HEK293 (cell line): Measurements from ENCODE around the gene STAMBPL1.

ENCODE experiments used
- CTCF ChIA-PET: fragments of 350-600 bp; formaldehyde crosslinking; extraction: SDS; loops from one replicate; lab custom pipeline; 2021; ENCODE audit warnings: antibody characterized with exemption; lab: Yijun Ruan, JAX
- POLR2A ChIA-PET: fragments of 300-600 bp; formaldehyde crosslinking; extraction: SDS; loops from one replicate; lab custom pipeline; 2020; ENCODE audit warnings: antibody characterized with exemption, inconsistent platforms; lab: Yijun Ruan, JAX
- H3K27ac ChIP-seq: fragments of 200-500 bp; sonication (Bioruptor generic); 2 replicates; pipeline ENCODE4 v1.5.1; 2014; ENCODE audit warnings: low read depth, low read length, control low read depth, inconsistent platforms; ENCODE audit errors: extremely low read depth
- H3K36me3 ChIP-seq, 2 experiments: fragments of 200-500 bp in 1 of 2; sonication (Bioruptor generic) in 1 of 2; 1 replicate in 1 of 2; 2 replicates in 1 of 2; pipeline ENCODE4 v1.5.1; 2014 to 2017; ENCODE audit warnings: inconsistent platforms in 2 of 2, low read length in 2 of 2; ENCODE audit not compliant: control insufficient read depth in 2 of 2, insufficient read depth in 1 of 2
- H3K4me1 ChIP-seq: fragments of 200-500 bp; sonication (Bioruptor generic); 2 replicates; pipeline ENCODE4 v1.5.1; 2014; ENCODE audit warnings: mild to moderate bottlenecking, low read length, inconsistent platforms; ENCODE audit not compliant: control insufficient read depth, insufficient read depth
- H3K4me3 ChIP-seq: 2 replicates; pipeline ENCODE4 v1.5.1; 2011; ENCODE audit warnings: low read depth, mild to moderate bottlenecking, control low read depth, low read length, moderate library complexity
- H3K9me3 ChIP-seq: fragments of 200-500 bp; sonication (Bioruptor generic); 2 replicates; pipeline ENCODE4 v1.5.1; 2014; ENCODE audit warnings: low read depth, low read length, inconsistent platforms; ENCODE audit not compliant: control insufficient read depth, insufficient read depth
- HOXD13 ChIP-seq: sonication (generic); formaldehyde crosslinking; IDR thresholded peaks from 2 replicates; pipeline ENCODE4 v1.8.0; 2022; ENCODE audit warnings: missing genetic modification reagents, borderline replicate concordance
- KLF1 ChIP-seq: fragments of 450-650 bp; formaldehyde crosslinking; IDR thresholded peaks from 2 replicates; pipeline ENCODE4 v1.5.1; 2016; ENCODE audit warnings: missing biosample characterization, missing genetic modification characterization
- MZF1 ChIP-seq: fragments of 450-650 bp; formaldehyde crosslinking; IDR thresholded peaks from 2 replicates; pipeline ENCODE4 v1.5.1; 2017; ENCODE audit warnings: missing biosample characterization, missing genetic modification characterization, borderline replicate concordance
- SP7 ChIP-seq: fragments of 450-650 bp; formaldehyde crosslinking; IDR thresholded peaks from 2 replicates; pipeline ENCODE4 v1.5.1; 2016; ENCODE audit warnings: missing biosample characterization, missing genetic modification characterization
- ZBTB1 ChIP-seq: fragments of 450-650 bp; formaldehyde crosslinking; IDR thresholded peaks from 2 replicates; pipeline ENCODE4 v1.5.1; 2016; ENCODE audit warnings: missing biosample characterization, missing genetic modification characterization
- ZEB2 ChIP-seq: fragments of 450-650 bp; formaldehyde crosslinking; IDR thresholded peaks from 2 replicates; pipeline ENCODE4 v1.5.1; 2016; ENCODE audit warnings: missing biosample characterization, missing genetic modification characterization
- ZFHX2 ChIP-seq: fragments of 450-650 bp; formaldehyde crosslinking; conservative IDR thresholded peaks from 2 replicates; pipeline ENCODE4 v1.5.1; 2016; ENCODE audit warnings: missing biosample characterization, missing genetic modification characterization
- ZFP37 ChIP-seq: fragments of 450-650 bp; formaldehyde crosslinking; IDR thresholded peaks from 2 replicates; pipeline ENCODE4 v1.5.1; 2016; ENCODE audit warnings: missing biosample characterization, missing genetic modification characterization
- ZNF132 ChIP-seq: fragments of 450-650 bp; formaldehyde crosslinking; IDR thresholded peaks from 2 replicates; pipeline ENCODE4 v1.5.1; 2017; ENCODE audit warnings: missing biosample characterization, missing genetic modification characterization, borderline replicate concordance
- ZNF146 ChIP-seq: fragments of 450-650 bp; formaldehyde crosslinking; IDR thresholded peaks from 2 replicates; pipeline ENCODE4 v1.5.1; 2016; ENCODE audit warnings: missing biosample characterization, missing genetic modification characterization
- ZNF211 ChIP-seq: fragments of 450-650 bp; formaldehyde crosslinking; IDR thresholded peaks from 2 replicates; pipeline ENCODE4 v1.5.1; 2016; ENCODE audit warnings: low read depth, missing biosample characterization, missing genetic modification characterization
- ZNF24 ChIP-seq: fragments of 450-650 bp; formaldehyde crosslinking; IDR thresholded peaks from 2 replicates; pipeline ENCODE4 v1.5.1; 2016; ENCODE audit warnings: missing biosample characterization, missing genetic modification characterization
- ZNF366 ChIP-seq: fragments of 450-650 bp; formaldehyde crosslinking; conservative IDR thresholded peaks from 2 replicates; pipeline ENCODE4 v1.5.1; 2016; ENCODE audit warnings: missing biosample characterization, missing genetic modification characterization
- ZNF37A ChIP-seq: fragments of 450-650 bp; IDR thresholded peaks from 2 replicates; pipeline ENCODE4 v1.5.1; 2018; ENCODE audit warnings: missing biosample characterization, missing genetic modification characterization
- ZNF394 ChIP-seq: fragments of 450-650 bp; formaldehyde crosslinking; IDR thresholded peaks from 2 replicates; pipeline ENCODE4 v1.5.1; 2016; ENCODE audit warnings: missing biosample characterization, missing genetic modification characterization, mild to moderate bottlenecking, moderate library complexity, borderline replicate concordance
- ZNF621 ChIP-seq: fragments of 450-650 bp; formaldehyde crosslinking; IDR thresholded peaks from 2 replicates; pipeline ENCODE4 v1.5.1; 2017; ENCODE audit warnings: missing biosample characterization, missing genetic modification characterization
- ZNF677 ChIP-seq: fragments of 450-650 bp; IDR thresholded peaks from 2 replicates; pipeline ENCODE4 v1.5.0; 2018; ENCODE audit warnings: missing biosample characterization, mild to moderate bottlenecking, missing genetic modification characterization, moderate library complexity
- ZNF707 ChIP-seq: fragments of 450-650 bp; formaldehyde crosslinking; IDR thresholded peaks from 2 replicates; pipeline ENCODE4 v1.5.1; 2016; ENCODE audit warnings: missing biosample characterization, missing genetic modification characterization
- ZSCAN16 ChIP-seq: fragments of 450-650 bp; formaldehyde crosslinking; IDR thresholded peaks from 2 replicates; pipeline ENCODE4 v1.5.1; 2016; ENCODE audit warnings: missing biosample characterization, missing genetic modification characterization
- TF ChIP-seq, protein P1 (sequence below): fragments of 450-650 bp; formaldehyde crosslinking; IDR thresholded peaks from 2 replicates; pipeline ENCODE4 v1.5.1; 2017; ENCODE audit warnings: missing biosample characterization, missing genetic modification characterization
- TF ChIP-seq, protein P2 (sequence below): fragments of 450-650 bp; formaldehyde crosslinking; IDR thresholded peaks from 2 replicates; pipeline ENCODE4 v1.5.1; 2016; ENCODE audit warnings: missing biosample characterization, missing genetic modification characterization

The STAMBPL1 gene

DNA sequence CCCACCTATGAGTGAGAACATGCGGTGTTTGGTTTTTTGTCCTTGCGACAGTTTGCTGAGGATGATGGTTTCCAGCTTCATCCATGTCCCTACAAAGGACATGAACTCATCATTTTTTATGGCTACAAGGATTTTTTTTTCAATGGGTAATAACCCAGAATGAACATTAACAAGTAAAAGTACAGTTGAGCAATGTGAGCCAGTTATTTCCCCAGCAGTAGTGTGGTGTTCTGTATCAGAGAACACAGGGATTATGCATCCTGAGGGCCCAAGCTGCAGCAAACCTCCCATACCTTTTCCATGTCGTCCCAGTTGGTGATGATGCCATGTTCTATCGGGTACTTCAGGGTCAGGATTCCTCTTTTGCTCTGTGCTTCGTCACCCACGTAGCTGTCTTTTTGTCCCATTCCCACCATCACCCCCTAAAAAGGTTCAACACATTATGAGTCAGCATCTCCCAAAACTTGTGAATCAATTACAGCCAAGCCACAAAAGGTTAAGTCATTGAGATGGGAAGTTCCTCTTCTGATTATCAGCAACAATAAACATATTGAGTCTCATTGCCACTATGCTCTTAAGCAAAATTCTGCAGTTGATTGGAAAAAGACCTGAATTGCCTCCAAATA is 67.0 kb downstream of the STAMBPL1 start:
- ChIA-PET CTCF (interaction anchor here (1.0 to 1.2 kb wide), 2 partner anchors 10 to 83 kb away, joined by 4 to 5 read pairs; no protein-coding TSS in a partner anchor), POLR2A (no interaction called here)
- TF ChIP-seq KLF1 (tag by site-specific recombination), result no peak
- TF ChIP-seq ZFP37 (tag by site-specific recombination), result no peak
- TF ChIP-seq ZSCAN16 (tag by site-specific recombination), result no peak
- TF ChIP-seq ZNF677 (tag by site-specific recombination), result no peak
- no peak for TF ChIP-seq ZEB2 (tag by site-specific recombination)
- no peak for TF ChIP-seq ZFHX2
- no peak for TF ChIP-seq HOXD13
- TF ChIP-seq ZNF366 (tag by site-specific recombination), result no peak
- TF ChIP-seq SP7 (tag by site-specific recombination), result no peak
- TF ChIP-seq ZNF621 (tag by site-specific recombination), result no peak
- no peak for TF ChIP-seq ZNF707 (tag by site-specific recombination)
- TF ChIP-seq ZNF146 (tag by site-specific recombination), result no peak
- TF ChIP-seq ZNF394 (tag by site-specific recombination), result no peak
- TF ChIP-seq ZNF37A (tag by site-specific recombination), result no peak
- no peak for TF ChIP-seq ZBTB1 (tag by site-specific recombination)
- H3K4me3 ChIP-seq, result no peak overlapping the region
- H3K4me1 ChIP-seq, result peaks cover 13% of the 10 kb centered on the region
- H3K9me3 ChIP-seq, result no peaks in the 10 kb centered on the region
- peaks cover 0 to 18% of the 10 kb centered on the region in 2 experiments; a peak in 1 of 3 replicates for H3K36me3 ChIP-seq
- H3K27ac ChIP-seq, result no peak overlapping the region

DNA sequence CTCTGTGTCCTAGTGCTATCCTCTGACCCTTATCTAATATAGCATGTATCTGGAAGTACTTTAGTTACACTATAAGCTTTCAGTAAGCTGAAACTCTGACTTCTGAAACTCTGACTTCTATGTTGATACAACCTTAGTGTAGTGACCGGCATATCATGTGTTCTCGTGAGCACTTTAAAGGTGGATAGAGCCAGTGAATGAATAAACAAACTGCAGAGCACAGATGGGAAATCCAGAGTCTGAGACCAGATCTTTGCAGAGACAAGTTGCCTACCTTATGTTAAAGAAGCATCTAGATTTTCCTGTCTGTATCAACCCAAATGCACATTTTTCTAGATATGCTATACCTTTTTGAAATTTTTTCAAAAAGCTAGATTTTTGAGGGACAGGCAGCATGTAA is 69.0 kb downstream of the STAMBPL1 start:
- TF ChIP-seq, protein P1, sequence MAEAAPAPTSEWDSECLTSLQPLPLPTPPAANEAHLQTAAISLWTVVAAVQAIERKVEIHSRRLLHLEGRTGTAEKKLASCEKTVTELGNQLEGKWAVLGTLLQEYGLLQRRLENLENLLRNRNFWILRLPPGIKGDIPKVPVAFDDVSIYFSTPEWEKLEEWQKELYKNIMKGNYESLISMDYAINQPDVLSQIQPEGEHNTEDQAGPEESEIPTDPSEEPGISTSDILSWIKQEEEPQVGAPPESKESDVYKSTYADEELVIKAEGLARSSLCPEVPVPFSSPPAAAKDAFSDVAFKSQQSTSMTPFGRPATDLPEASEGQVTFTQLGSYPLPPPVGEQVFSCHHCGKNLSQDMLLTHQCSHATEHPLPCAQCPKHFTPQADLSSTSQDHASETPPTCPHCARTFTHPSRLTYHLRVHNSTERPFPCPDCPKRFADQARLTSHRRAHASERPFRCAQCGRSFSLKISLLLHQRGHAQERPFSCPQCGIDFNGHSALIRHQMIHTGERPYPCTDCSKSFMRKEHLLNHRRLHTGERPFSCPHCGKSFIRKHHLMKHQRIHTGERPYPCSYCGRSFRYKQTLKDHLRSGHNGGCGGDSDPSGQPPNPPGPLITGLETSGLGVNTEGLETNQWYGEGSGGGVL (tag by site-specific recombination), result no peak
- no peak for TF ChIP-seq ZNF24 (tag by site-specific recombination)
- no peak for TF ChIP-seq MZF1 (tag by site-specific recombination)
- TF ChIP-seq ZNF132, result no peak
- TF ChIP-seq, protein P2, sequence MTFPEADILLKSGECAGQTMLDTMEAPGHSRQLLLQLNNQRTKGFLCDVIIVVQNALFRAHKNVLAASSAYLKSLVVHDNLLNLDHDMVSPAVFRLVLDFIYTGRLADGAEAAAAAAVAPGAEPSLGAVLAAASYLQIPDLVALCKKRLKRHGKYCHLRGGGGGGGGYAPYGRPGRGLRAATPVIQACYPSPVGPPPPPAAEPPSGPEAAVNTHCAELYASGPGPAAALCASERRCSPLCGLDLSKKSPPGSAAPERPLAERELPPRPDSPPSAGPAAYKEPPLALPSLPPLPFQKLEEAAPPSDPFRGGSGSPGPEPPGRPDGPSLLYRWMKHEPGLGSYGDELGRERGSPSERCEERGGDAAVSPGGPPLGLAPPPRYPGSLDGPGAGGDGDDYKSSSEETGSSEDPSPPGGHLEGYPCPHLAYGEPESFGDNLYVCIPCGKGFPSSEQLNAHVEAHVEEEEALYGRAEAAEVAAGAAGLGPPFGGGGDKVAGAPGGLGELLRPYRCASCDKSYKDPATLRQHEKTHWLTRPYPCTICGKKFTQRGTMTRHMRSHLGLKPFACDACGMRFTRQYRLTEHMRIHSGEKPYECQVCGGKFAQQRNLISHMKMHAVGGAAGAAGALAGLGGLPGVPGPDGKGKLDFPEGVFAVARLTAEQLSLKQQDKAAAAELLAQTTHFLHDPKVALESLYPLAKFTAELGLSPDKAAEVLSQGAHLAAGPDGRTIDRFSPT (tag by site-specific recombination), result no peak
- TF ChIP-seq ZNF211 (tag by site-specific recombination), result no peak
- ChIA-PET CTCF (interaction anchor here (0.6 to 1.2 kb wide), 4 partner anchors 12 to 742 kb away, joined by 3 to 4 read pairs (median 3); no protein-coding TSS in a partner anchor), POLR2A (interaction anchor here (0.6 kb wide), 1 partner anchor 145 kb away, joined by 4 read pairs; no protein-coding TSS in a partner anchor)
- no peak overlapping the region for H3K4me3 ChIP-seq
- H3K9me3 ChIP-seq, result no peaks in the 10 kb centered on the region
- no peak overlapping the region for H3K27ac ChIP-seq
- peaks cover 13% of the 10 kb centered on the region for H3K4me1 ChIP-seq
- peaks cover 0 to under 1% of the 10 kb centered on the region in 2 experiments; a peak in 1 of 3 replicates for H3K36me3 ChIP-seq
